GM18951 (cell line): ENCODE measurements around the gene STN1.

ENCODE experiments used
- POLR2A ChIP-seq: IDR thresholded peaks from 4 replicates; pipeline ENCODE4 v1.6.1; 2011; ENCODE audit warnings: mild to moderate bottlenecking; ENCODE audit not compliant: insufficient read length, insufficient read depth; ENCODE audit errors: extremely low read depth
- in situ Hi-C: fragments of 300-500 bp; cut with MboI; formaldehyde crosslinking; loops from one replicate; pipeline ENCODE4 v1.12.0; 2022; ENCODE audit warnings: low sequenced_read_pairs, mixed read lengths, inconsistent platforms; ENCODE audit not compliant: unreplicated experiment

STN1 gene

DNA sequence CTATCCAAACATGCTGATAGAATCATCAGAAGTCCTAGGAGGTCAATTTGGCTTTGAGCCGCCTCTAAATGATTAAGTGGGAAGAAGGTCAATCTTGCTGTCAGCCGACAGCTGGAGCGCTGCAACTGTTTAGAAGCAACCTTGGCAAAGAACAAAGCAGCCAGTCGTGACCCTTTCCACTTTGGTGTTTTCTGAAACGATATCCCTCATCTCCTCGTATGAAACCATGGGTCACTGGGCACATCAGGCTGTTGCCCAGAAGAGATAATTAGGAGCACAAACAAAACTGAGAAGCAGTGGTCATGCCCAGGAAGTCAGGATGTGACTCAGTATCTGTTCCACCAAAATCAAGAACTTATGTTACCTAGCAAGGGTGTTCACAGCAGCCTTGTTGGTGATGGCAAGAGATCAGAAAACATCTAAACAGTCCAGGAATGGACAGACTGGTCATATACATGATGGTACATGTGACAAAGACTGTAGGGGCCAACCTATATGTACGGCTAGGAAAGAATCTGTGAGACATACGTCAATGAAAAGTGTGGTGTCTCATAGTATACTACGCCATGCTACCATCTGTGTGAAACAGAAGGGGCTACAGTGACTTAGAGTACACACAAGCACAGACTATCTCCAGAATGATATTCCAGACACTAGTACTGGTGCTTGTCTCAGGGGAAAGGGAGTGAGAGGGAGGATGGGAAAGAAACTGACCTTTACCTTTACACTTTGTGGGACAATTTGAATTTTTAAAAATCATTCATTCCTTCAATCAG, 22.4 kb downstream of the STN1 start:
- in situ Hi-C loops, result no loop called here
- no peak for TF ChIP-seq POLR2A

DNA sequence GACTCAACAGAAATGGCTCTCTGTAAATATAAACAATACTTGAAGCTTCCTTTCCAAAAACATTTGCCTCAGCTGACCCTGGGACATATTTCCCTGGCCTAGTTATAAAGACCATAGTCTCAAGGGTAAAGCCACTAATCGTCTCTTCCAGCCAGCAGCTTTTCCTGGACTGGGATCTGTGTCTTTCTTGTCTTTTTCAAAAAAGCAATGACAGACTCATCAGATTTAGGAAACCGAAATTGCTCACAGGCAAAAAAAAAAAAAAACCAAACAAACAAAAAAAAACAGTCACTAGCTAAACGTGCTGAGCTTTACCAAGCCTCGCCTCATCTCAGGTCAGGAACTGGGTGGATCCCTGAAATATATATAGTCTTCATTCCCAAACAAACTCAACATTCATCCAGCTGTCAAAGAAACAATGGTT, 23.5 kb downstream of the STN1 start:
- in situ Hi-C loops, result no loop called here
- TF ChIP-seq POLR2A, result no peak

DNA sequence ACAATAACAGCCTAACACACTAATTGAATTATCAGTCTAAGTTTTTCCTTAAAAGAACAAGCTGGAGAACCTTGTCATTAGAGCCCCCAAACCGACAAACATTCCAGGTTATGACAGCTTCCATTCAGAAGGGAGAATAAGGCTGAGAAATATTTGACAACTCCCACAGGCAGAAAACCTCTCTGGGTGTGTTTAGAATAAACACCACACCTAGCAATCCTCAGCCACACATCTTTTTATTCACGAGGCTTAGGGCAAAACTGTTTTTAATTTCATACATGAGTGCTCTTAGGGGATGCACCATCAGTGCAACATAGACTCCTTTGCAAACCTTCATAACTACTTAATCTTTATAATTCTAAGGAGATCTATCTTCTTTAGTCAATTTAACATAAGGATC, 24.2 kb downstream of the STN1 start:
- TF ChIP-seq POLR2A, result no peak

DNA sequence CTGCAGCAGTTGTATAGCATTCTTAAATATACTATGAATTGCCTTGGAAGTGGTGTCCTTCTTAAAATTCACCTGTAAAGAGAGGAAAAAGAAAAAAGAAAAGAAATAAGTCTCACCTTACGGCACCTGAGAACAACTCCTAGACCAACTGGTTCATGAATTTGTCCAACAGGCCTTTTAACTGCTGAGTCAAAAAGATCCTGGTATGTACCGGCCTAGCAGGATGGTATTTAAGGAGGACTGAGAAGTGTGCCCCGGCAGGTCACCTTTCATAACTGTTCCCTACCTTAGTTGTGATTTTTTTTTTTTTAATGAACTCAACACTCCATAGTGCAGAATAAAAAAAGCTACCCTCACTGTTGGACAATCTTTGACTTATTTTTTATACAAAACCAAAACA, 25.8 kb downstream of the STN1 start:
- in situ Hi-C loops, result no loop called here
- TF ChIP-seq POLR2A, result no peak

More for the DNA sequence above, 24.2 kb downstream of the STN1 start:
- in situ Hi-C loops, result no loop called here

DNA sequence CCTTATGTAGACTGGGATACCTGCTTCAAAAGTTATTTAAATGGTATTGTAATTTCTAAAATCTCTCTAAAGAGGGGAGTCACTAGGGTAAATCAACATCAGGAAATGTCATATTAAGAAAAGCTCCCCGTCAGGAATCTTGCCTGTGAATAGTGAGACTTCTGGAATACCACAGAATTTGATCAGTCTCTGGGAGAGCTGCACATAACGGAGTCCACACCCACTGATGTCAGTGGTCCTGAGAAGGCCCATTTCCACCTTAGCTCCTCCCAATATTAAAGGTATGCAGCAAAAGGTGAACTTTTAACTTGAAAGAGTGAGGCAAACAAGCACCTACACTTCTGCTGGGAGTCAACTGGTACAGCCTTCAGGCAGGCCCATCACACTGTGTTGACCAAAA, 27.3 kb downstream of the STN1 start:
- in situ Hi-C loops, result no loop called here

DNA sequence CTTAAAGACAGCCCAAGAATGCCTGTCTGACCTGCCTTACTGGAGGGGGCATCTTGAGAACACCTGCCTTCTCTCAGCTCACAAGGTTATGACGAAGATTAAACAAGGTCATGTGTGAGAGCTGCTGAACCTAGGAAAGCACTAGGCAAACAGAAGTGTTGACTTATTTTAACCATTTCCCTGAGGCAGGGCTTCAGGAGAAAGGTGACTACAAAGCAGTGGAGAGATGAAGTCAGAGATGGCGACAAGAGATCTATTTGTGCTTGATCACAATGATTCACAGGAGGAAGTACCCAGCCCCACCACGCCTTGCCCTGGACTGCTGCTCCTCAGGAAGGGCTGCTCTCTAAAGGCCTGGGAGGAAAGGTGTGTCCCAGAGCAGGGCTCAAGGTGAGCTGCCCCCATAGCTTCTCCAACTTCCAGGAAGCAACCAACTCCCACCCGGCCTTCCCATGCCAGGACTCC, 27.8 kb downstream of the STN1 start:
- in situ Hi-C loops, result no loop called here
- TF ChIP-seq POLR2A, result no peak

More for the DNA sequence above, 27.3 kb downstream of the STN1 start:
- TF ChIP-seq POLR2A, result no peak

DNA sequence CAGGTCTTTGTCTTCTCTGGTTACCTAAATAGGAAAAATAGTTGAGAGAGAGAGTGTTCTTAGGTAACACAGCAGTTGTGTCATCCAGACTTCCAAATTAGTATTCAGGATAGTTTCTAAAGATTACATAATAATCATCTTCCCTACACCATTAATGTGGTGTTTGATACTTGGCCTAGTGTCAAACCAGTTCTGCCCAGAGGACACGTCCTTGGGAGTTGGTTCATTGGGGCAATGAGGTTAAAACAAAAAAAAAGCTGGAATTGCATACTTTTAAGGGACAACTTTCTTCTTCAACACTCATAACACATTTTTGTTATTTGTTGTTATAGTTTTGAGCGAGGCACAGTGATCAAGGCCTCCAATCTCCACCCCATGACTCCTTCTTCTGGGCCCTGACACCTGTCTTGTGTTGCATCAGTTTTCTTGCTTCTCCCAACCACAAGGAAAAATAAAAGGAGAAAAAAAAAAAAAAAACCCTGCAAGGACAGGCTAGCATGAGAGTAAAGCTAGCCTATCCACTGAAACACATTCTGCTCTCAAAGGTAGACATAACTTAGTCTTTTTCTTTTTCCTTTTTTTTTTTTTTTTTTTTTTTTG, 28.8 kb downstream of the STN1 start:
- in situ Hi-C loops, result loop anchor here (10.0 kb wide), 1 partner anchor 316 kb away; no protein-coding TSS in a partner anchor
- TF ChIP-seq POLR2A, result no peak

DNA sequence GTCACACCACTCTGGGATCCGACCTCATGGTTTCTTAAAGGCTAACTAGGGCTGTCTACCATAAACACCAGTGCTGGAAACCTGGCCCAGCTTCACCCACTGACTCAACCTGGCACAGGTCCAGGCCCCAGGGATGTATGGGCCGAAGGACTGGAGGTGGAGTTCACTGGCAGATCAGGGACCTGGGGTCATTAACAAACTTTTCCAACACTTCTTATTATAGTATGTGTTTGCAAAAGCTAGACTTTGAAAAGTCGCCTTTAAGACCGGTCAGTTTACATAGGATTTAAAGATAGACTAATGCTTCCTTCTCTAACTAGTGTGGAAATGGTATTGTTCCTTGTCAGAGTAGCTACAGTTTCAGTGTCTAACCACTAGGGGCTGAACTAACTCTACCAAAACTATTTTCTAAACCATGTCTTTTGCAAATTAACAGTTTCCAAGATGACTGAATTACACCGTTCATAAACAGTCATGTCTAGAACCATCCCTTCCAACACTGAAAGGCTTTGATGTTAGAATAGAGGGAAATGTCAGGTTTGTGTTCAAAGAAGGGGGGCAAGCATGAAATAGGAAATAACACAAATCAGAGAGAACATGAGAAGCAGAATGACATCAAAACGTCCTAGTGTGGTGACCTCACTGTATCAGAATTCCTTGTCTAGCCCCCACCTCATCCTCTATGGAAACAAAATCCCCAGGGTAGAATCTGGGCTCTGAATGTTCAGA, 29.7 kb downstream of the STN1 start:
- TF ChIP-seq POLR2A, result no peak
- in situ Hi-C loops, result loop anchor here (10.0 kb wide), 1 partner anchor 317 kb away; no protein-coding TSS in a partner anchor

DNA sequence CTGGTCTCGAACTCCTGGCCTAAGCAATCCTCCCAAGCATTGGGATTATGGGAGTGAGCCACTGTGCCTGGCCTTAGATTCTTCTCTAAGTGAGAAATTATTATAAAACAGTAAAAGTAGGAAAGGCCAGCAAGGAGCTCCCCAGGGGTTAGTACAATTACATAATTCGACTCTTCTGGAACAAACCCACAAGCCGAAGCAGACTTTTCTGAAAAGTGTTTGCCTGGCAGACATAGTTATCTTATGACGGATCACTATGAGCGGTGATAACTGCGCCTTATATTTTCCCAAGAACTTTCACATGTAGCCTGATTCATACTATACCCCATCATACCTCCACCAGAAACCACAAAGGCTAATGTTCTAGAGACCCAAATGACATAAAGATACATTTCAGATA, 32.4 kb downstream of the STN1 start:
- in situ Hi-C loops, result loop anchor here (10.0 kb wide), 1 partner anchor 319 kb away; no protein-coding TSS in a partner anchor
- no peak for TF ChIP-seq POLR2A

DNA sequence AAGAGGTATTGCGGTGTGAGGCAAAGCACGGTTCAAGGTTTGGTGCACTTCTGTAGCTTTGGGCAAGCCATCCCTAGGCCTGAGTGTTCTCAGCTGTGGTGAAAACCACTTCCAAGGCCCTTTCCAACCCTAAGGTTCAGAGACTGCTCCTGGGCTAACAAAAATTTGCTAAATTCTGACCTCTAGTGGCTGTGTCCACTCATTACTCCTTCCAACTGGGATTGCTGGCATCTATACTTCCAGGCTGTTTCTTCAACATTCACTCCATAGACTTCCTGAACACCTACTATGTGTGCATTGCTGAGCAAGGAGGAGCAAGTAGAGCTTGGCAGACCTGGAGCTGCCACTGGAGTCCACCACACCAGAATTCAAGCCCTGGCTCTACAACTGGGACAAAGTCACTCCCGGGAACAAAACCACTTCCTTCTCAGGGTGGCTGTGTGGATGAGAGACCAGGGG, 33.3 kb downstream of the STN1 start:
- in situ Hi-C loops, result loop anchor here (10.0 kb wide), 1 partner anchor 320 kb away; no protein-coding TSS in a partner anchor
- no peak for TF ChIP-seq POLR2A

DNA sequence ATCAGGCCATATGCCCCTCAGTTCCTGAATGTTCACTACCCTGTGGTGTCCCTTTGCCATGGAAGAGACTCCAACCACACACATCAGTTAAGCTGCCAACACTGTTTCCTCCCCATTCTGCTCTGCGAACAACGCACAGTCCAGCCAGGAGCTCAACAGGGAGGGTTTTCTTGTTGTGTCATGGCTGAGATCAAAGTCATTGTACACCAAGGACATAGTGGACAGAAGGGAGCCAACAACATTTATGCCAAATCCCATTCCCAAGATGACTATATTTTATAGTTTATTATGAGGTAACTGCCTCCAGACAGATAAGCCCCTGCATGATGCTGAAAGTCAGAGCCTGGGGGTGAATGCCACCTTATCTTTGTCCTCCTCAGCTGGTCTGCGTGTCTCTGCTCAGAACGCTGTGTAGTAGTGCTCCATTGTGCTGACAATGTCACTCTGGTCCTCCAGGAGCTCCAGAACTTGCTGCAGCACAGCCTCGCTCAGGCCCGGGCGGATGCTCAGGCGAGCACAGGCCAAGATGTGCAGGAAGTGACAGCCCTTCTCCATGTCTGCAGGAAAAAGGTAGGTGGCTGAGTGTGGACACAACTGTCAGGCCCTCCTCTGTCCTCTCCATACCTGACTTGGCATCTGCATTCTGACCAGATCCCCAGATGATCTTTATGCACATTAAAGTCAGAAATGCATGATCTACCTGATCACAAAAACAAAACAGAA, 35.5 kb downstream of the STN1 start:
- in situ Hi-C loops, result loop anchor here (10.0 kb wide), 1 partner anchor 322 kb away; no protein-coding TSS in a partner anchor
- no peak for TF ChIP-seq POLR2A

DNA sequence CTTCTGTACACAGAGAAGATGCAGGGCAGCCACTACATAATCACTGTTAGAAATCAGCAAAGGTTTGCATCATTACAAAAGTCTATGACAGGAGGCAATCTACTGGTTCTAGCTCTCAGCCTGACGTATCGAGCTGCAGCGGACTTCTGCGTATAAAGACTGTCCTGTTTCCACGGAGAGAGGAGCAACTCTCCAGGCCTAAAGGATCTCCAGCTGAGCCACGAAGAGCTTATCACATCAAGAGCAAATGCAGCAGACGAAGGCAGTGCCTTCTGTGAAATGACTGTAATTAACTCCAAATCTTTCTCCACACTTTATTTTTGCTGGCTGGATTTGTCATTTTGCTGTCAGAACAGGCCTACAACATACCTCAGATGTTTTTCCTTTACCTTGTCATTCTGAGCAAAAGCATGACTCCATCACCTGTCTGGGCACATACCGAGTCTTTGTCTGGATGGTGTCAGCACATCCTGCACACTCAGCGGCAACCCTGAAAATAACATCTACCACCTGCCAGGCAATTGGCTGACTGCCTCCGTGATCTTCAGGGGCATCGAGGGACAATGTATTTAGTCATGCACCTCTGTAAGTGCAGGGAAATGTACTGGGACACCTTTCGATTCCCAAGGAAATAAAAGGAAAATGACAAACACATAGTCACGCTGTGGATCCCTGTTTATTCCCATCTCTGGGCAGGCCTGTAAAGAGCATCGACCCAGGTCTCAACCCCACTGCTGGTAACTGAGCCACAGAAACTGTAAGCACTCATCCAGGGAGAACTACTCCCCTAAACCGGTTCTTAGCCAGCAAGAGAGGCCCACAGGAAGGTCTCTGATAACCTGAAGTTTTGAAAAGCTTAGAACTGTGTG, 36.3 kb downstream of the STN1 start:
- TF ChIP-seq POLR2A, result no peak
- in situ Hi-C loops, result loop anchor here (10.0 kb wide), 1 partner anchor 323 kb away; no protein-coding TSS in a partner anchor

DNA sequence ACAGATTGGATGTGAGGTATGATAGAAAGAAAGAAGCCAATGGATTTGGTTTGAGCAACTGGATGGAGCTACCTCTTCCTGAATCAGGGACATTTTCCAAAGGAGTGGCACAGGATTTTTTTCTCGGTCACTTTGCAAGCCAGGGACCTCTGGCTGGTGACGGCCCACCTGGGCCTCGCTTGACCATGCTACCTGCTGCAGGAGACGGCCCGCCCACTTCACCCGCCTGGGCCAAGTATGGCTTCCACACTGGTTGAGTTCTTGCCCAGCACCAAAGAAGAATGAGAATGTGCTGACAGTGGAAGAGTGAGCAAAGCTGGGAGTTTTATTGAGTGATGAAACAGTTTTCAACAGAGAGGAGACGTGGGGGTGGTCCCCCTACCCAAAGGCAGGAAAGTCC, 38.2 kb downstream of the STN1 start:
- in situ Hi-C loops, result loop anchor here (10.0 kb wide), 1 partner anchor 325 kb away; no protein-coding TSS in a partner anchor
- no peak for TF ChIP-seq POLR2A
